ENCODE results near the gene PIK3R2.
A peak's percentile ranks its signal among the peaks of the same experiment; 100 is the strongest.

Gene PIK3R2

GRCh38 chr19:18123819-18124218, 29.1 kb upstream of the PIK3R2 start:
- no peak for DNase-seq (ENCODE audit: low read depth)

- DNase-seq (ENCODE audit: low read depth), result no peak
Observed at GRCh38 chr19:18126097-18126496, 26.9 kb upstream of the PIK3R2 start.

- DNase-seq (ENCODE audit: low read depth), result no peak
Observed at GRCh38 chr19:18128044-18128443, 24.9 kb upstream of the PIK3R2 start.

- no peak for DNase-seq (ENCODE audit: low read depth)
Observed at GRCh38 chr19:18128805-18129204, 24.2 kb upstream of the PIK3R2 start.

GRCh38 chr19:18130523-18131242, 22.3 kb upstream of the PIK3R2 start:
- no peak for DNase-seq (ENCODE audit: low read depth)

GRCh38 chr19:18131841-18132596, 20.9 kb upstream of the PIK3R2 start:
- no peak for DNase-seq (ENCODE audit: low read depth)

GRCh38 chr19:18135712-18136584, 17.0 kb upstream of the PIK3R2 start:
- no peak for DNase-seq (ENCODE audit: low read depth)

GRCh38 chr19:18137242-18137641, 15.7 kb upstream of the PIK3R2 start:
- no peak for DNase-seq (ENCODE audit: low read depth)

- DNase-seq (ENCODE audit: low read depth), result no peak
Observed at GRCh38 chr19:18137657-18138339, 15.2 kb upstream of the PIK3R2 start.

GRCh38 chr19:18140473-18140872, 12.5 kb upstream of the PIK3R2 start:
- no peak for DNase-seq (ENCODE audit: low read depth)

- DNase-seq (ENCODE audit: low read depth), result no peak
Observed at GRCh38 chr19:18141031-18141430, 11.9 kb upstream of the PIK3R2 start.

GRCh38 chr19:18143902-18144301, 9.1 kb upstream of the PIK3R2 start:
- DNase-seq (ENCODE audit: low read depth), result no peak

- no peak for DNase-seq (ENCODE audit: low read depth)
Observed at GRCh38 chr19:18144361-18144760, 8.6 kb upstream of the PIK3R2 start.

GRCh38 chr19:18144906-18145305, 8.1 kb upstream of the PIK3R2 start:
- DNase-seq (ENCODE audit: low read depth), result no peak

GRCh38 chr19:18145391-18145999, 7.5 kb upstream of the PIK3R2 start:
- no peak for DNase-seq (ENCODE audit: low read depth)

- DNase-seq (ENCODE audit: low read depth), result no peak
Observed at GRCh38 chr19:18147396-18147795, 5.6 kb upstream of the PIK3R2 start.

GRCh38 chr19:18149596-18149975, 3.4 kb upstream of the PIK3R2 start:
- no peak for DNase-seq (ENCODE audit: low read depth)

- DNase-seq (ENCODE audit: low read depth), result no peak
Observed at GRCh38 chr19:18150776-18151624, 2.0 kb upstream of the PIK3R2 start.

- DNase-seq (ENCODE audit: low read depth), result peak; percentile 93
Observed at GRCh38 chr19:18152442-18152816, 534 bp upstream of the PIK3R2 start.

GRCh38 chr19:18153556-18154134, 682 bp downstream of the PIK3R2 start:
- DNase-seq (ENCODE audit: low read depth), result no peak
